Smooth muscle cell (in vitro differentiated cells): ENCODE data around the gene ANKMY2. TPM values are rescaled to one million over a fixed set of nuclear protein-coding genes. Genes with fewer than 3 reads are reported as not detected.

Experiments used
- DNase-seq: peaks from one replicate; lab custom pipeline; 2025; ENCODE audit not compliant: unreplicated experiment; lab: John Stamatoyannopoulos, UW
- H2AFZ ChIP-seq: fragments of 200-600 bp; sonication (generic); 2 replicates; pipeline ENCODE4 v1.6.0; 2016; ENCODE audit warnings: antibody characterized with exemption, low read depth, mild to moderate bottlenecking
- H3F3A ChIP-seq: fragments of 200-600 bp; sonication (generic); 2 replicates; pipeline ENCODE4 v1.6.0; 2017; ENCODE audit warnings: antibody characterized with exemption, low read depth
- H3K27ac ChIP-seq: fragments of 200-600 bp; sonication (generic); 2 replicates; pipeline ENCODE4 v1.5.1; 2016; ENCODE audit warnings: low read depth, mild to moderate bottlenecking
- H3K27me3 ChIP-seq: fragments of 200-600 bp; sonication (generic); 2 replicates; pipeline ENCODE4 v1.6.1; 2016; ENCODE audit warnings: low read depth, mild to moderate bottlenecking
- H3K36me3 ChIP-seq: fragments of 200-600 bp; sonication (generic); 2 replicates; pipeline ENCODE4 v1.5.1; 2016; ENCODE audit warnings: low read depth
- H3K4me1 ChIP-seq: fragments of 200-600 bp; sonication (generic); 2 replicates; pipeline ENCODE4 v1.5.1; 2016; ENCODE audit warnings: low read depth
- H3K4me2 ChIP-seq: fragments of 200-600 bp; sonication (generic); 2 replicates; pipeline ENCODE4 v1.6.0; 2016; ENCODE audit warnings: mild to moderate bottlenecking
- H3K4me3 ChIP-seq: fragments of 200-600 bp; sonication (generic); 2 replicates; pipeline ENCODE4 v1.5.1; 2016; ENCODE audit warnings: mild to moderate bottlenecking
- H3K79me2 ChIP-seq: fragments of 200-600 bp; sonication (generic); 2 replicates; pipeline ENCODE4 v1.6.0; 2016; ENCODE audit warnings: low read depth, mild to moderate bottlenecking
- H3K9ac ChIP-seq: fragments of 200-600 bp; sonication (generic); 2 replicates; pipeline ENCODE4 v1.6.0; 2016; ENCODE audit warnings: low read depth
- H3K9me3 ChIP-seq: fragments of 200-600 bp; sonication (generic); replicated peaks from 2 replicates; pipeline ENCODE4 v1.5.1; 2016; ENCODE audit warnings: low read depth
- H4K20me1 ChIP-seq: fragments of 200-600 bp; sonication (generic); 2 replicates; pipeline ENCODE4 v1.6.0; 2016; ENCODE audit warnings: low read depth
- CTCF ChIP-seq: fragments of 200-600 bp; sonication (generic); IDR thresholded peaks from 2 replicates; pipeline ENCODE4 v1.5.1; 2017; ENCODE audit warnings: borderline replicate concordance, mild to moderate bottlenecking, antibody characterized with exemption; ENCODE audit not compliant: insufficient read depth, poor library complexity, severe bottlenecking
- WGBS: methylation state at CpG from one replicate; pipeline ENCODE4 v1.1.7; 2016; ENCODE audit warnings: low lambda C conversion rate; 5-methylcytosine and 5-hydroxymethylcytosine counted together
- polyA plus RNA-seq: library from polyadenylated mRNA; unstranded; fragments of >200 nt; fragmentation: Nextera tagmentation; extraction: Ambion mirVana; gene quantifications from 2 replicates; pipeline ENCODE4 v1.2.1, GENCODE V29; 2016
- total RNA-seq: library from RNA; depleted of rRNA; stranded (reverse); fragments of >200 nt; gene quantifications from 2 replicates; pipeline ENCODE4 v1.2.3, GENCODE V29; 2014

The ANKMY2 gene
- total and polyA plus RNA-seq, 2 experiments from 2014 or later: 24.0 to 28.0 TPM

GRCh38 chr7:16558761-16559302 is 86.7 kb downstream of the ANKMY2 start:
- Histone ChIP-seq H3K79me2 (no peaks in the 10 kb centered on the region), H3K4me2 (no peak overlapping the region), H3K27ac (no peak overlapping the region), H3F3A (no peaks in the 10 kb centered on the region), H2AFZ (no peak overlapping the region), H4K20me1 (no peaks in the 10 kb centered on the region), H3K4me1 (no peaks in the 10 kb centered on the region), H3K36me3 (no peaks in the 10 kb centered on the region), H3K9me3 (no peaks in the 10 kb centered on the region), H3K4me3 (no peak overlapping the region), H3K9ac (no peak overlapping the region), H3K27me3 (no peaks in the 10 kb centered on the region)
- WGBS: 86% methylated on average over 4 of the region's 4 CpGs
- no peak for DNase-seq
- TF ChIP-seq CTCF: no peak

GRCh38 chr7:16556359-16556758 is 89.2 kb downstream of the ANKMY2 start:
- Histone ChIP-seq H3K4me3 (no peak overlapping the region), H3K36me3 (no peaks in the 10 kb centered on the region), H3K27me3 (no peaks in the 10 kb centered on the region), H3K4me2 (no peak overlapping the region), H3F3A (no peaks in the 10 kb centered on the region), H2AFZ (no peak overlapping the region), H3K9ac (no peak overlapping the region), H3K9me3 (no peaks in the 10 kb centered on the region), H4K20me1 (no peaks in the 10 kb centered on the region), H3K27ac (no peak overlapping the region), H3K79me2 (no peaks in the 10 kb centered on the region), H3K4me1 (no peaks in the 10 kb centered on the region)
- DNase-seq: no peak
- no peak for TF ChIP-seq CTCF
- 48% methylated on average over 2 of the region's 2 CpGs for WGBS

- TF ChIP-seq CTCF: no peak
- H3K27ac ChIP-seq: no peak overlapping the region
- no peaks in the 10 kb centered on the region for H3K79me2 ChIP-seq
- no peak for DNase-seq
- no peaks in the 10 kb centered on the region for H3F3A ChIP-seq
- no peaks in the 10 kb centered on the region for H3K9me3 ChIP-seq
- no peaks in the 10 kb centered on the region for H3K4me1 ChIP-seq
- H3K27me3 ChIP-seq: no peaks in the 10 kb centered on the region
- no peaks in the 10 kb centered on the region for H4K20me1 ChIP-seq
- H3K9ac ChIP-seq: no peak overlapping the region
- no peak overlapping the region for H2AFZ ChIP-seq
- no peak overlapping the region for H3K4me2 ChIP-seq
- no peak overlapping the region for H3K4me3 ChIP-seq
- 94% methylated on average over 10 of the region's 10 CpGs for WGBS
- H3K36me3 ChIP-seq: no peaks in the 10 kb centered on the region
These were observed 90.9 kb downstream of the ANKMY2 start for GRCh38 chr7:16554518-16555236.

- no peak overlapping the region for H2AFZ ChIP-seq
- no peak overlapping the region for H3K4me2 ChIP-seq
- H3K4me3 ChIP-seq: no peak overlapping the region
- no peaks in the 10 kb centered on the region for H3K79me2 ChIP-seq
- H3K27me3 ChIP-seq: no peaks in the 10 kb centered on the region
- H4K20me1 ChIP-seq: no peaks in the 10 kb centered on the region
- H3K9ac ChIP-seq: no peak overlapping the region
- H3K36me3 ChIP-seq: no peaks in the 10 kb centered on the region
- 96% methylated on average over 1 of the region's 1 CpG for WGBS
- no peak overlapping the region for H3K27ac ChIP-seq
- no peak for DNase-seq
- no peak for TF ChIP-seq CTCF
- no peaks in the 10 kb centered on the region for H3K9me3 ChIP-seq
- no peaks in the 10 kb centered on the region for H3K4me1 ChIP-seq
- H3F3A ChIP-seq: no peaks in the 10 kb centered on the region
These were observed 94.9 kb downstream of the ANKMY2 start for GRCh38 chr7:16550671-16551070.
